ENCODE measurements around the gene RUNDC3A. TPM values are rescaled to one million over a fixed set of nuclear protein-coding genes. Genes with fewer than 3 reads are reported as not detected.

The RUNDC3A gene
- total and polyA plus RNA-seq, 2 of the 8 experiments (the other 6 are each of a cell fraction or from before 2014, with no cell fraction given) = 6.4 to 13.8 TPM

- H3K23me2 ChIP-seq (ENCODE audit: low read depth, low read length) = no peaks in the 10 kb centered on the region
- H3K23ac ChIP-seq (ENCODE audit: insufficient read length) = no peak overlapping the region
- no peak overlapping the region for H3K56ac ChIP-seq (replicated peaks; ENCODE audit: insufficient read length, low read depth, low read length)
- no peak overlapping the region for H4K5ac ChIP-seq (ENCODE audit: insufficient read length, low read depth, low read length)
- WGBS, 2 experiments (ENCODE audit: extremely low coverage in 1 of 2, insufficient coverage in 1 of 2, insufficient read length in 1 of 2, insufficient replicate concordance in 2 of 2, low coverage in 1 of 2, low lambda C conversion rate in 2 of 2, missing lambda C conversion rate in 1 of 2) = 90% methylated on average over 9 of the region's 9 CpGs; no CpG with 5 or more reads in 1 of the 2 experiments
- ChIA-PET CTCF (ENCODE audit: partially characterized antibody) (interaction anchor here (0.6 to 1.5 kb wide), 6 partner anchors 11 to 88 kb away, joined by 3 to 5 read pairs (median 4); no protein-coding TSS in a partner anchor), POLR2A (ENCODE audit: partially characterized antibody) (interaction anchor here (0.7 to 1.9 kb wide), 3 partner anchors 15 to 50 kb away, joined by 3 to 4 read pairs (median 3); no protein-coding TSS in a partner anchor)
- H3K79me2 ChIP-seq (ENCODE audit: control insufficient read depth in 1 of 2, insufficient read depth in 2 of 2, low read length in 2 of 2) = no peaks in the 10 kb centered on the region
- H3K36me3 ChIP-seq (ENCODE audit: control insufficient read depth in 2 of 4, insufficient read depth in 4 of 4, low read length in 3 of 4) = no peaks in the 10 kb centered on the region
- no peak overlapping the region for H3K4me3 ChIP-seq (ENCODE audit: extremely low read depth in 1 of 4, insufficient read depth in 2 of 4, low read depth in 3 of 4, low read length in 4 of 4)
- H2BK5ac ChIP-seq (ENCODE audit: low read depth, low read length) = no peak overlapping the region
- H3K4ac ChIP-seq (replicated peaks; ENCODE audit: insufficient read length, low read depth, low read length) = no peak overlapping the region
- no peak overlapping the region for H3K14ac ChIP-seq (ENCODE audit: insufficient read length)
- H3K79me1 ChIP-seq (ENCODE audit: low read depth, low read length) = no peaks in the 10 kb centered on the region
- H3K18ac ChIP-seq (ENCODE audit: extremely low read depth, low read length) = no peak overlapping the region
- H3K27ac ChIP-seq (ENCODE audit: low read depth, low read length) = no peak overlapping the region
- no peak overlapping the region for H3K9ac ChIP-seq (replicated peaks in 1 of 4; ENCODE audit: extremely low read depth in 1 of 4, low read depth in 3 of 4, low read length in 3 of 4)
- no peak overlapping the region; the same call in 1 of the 2 replicates for H2AK5ac ChIP-seq (ENCODE audit: low read depth, low read length)
- H2AFZ ChIP-seq (ENCODE audit: low read length) = no peak overlapping the region
- no peak overlapping the region for H3K4me2 ChIP-seq (ENCODE audit: insufficient read depth in 1 of 2, low read depth in 2 of 2, low read length in 2 of 2)
- H4K91ac ChIP-seq (replicated peaks; ENCODE audit: insufficient read length, low read length) = no peak overlapping the region
- no peaks in the 10 kb centered on the region for H3K9me3 ChIP-seq (ENCODE audit: insufficient read depth in 2 of 2, low read depth in 1 of 2, low read length in 1 of 2)
- no peak overlapping the region for H2BK15ac ChIP-seq (ENCODE audit: low read length)
- H2BK12ac ChIP-seq (ENCODE audit: low read depth, low read length) = no peak overlapping the region
- H3K27me3 ChIP-seq (replicated peaks in 1 of 4; ENCODE audit: control insufficient read depth in 3 of 4, extremely low read depth in 1 of 4, insufficient read depth in 3 of 4, low read length in 3 of 4) = no peaks in the 10 kb centered on the region
- H4K20me1 ChIP-seq (replicated peaks in 1 of 2; ENCODE audit: control insufficient read depth in 1 of 2, insufficient read depth in 2 of 2, low read length in 2 of 2) = no peaks in the 10 kb centered on the region
- H3K4me1 ChIP-seq (replicated peaks in 1 of 4; ENCODE audit: control insufficient read depth in 3 of 4, insufficient read depth in 4 of 4, low read length in 3 of 4) = no peaks in the 10 kb centered on the region
- no peak overlapping the region for H4K8ac ChIP-seq (ENCODE audit: extremely low read depth, insufficient read depth, low read length)
- FAIRE-seq (no peak), DNase-seq (ENCODE audit: low read depth in 1 of 2, low spot score in 2 of 2) (no peak)
- no peak overlapping the region for H2BK120ac ChIP-seq (replicated peaks; ENCODE audit: low read depth, low read length)
- no peak overlapping the region for H2BK20ac ChIP-seq (ENCODE audit: low read length)
- TF ChIP-seq EP300 (IDR thresholded peaks at IDR 0.05; ENCODE audit: borderline replicate concordance in 1 of 2, low read depth in 2 of 2, low read length in 2 of 2) (no peak), SP1 (IDR thresholded peaks at IDR 0.05; ENCODE audit: low read depth, low read length) (no peak), POU5F1 (IDR thresholded peaks at IDR 0.05; ENCODE audit: low read depth, low read length) (no peak), RAD21 (IDR thresholded peaks at IDR 0.05 in 1 of 2, conservative IDR thresholded peaks at IDR 0.05 in 1 of 2; ENCODE audit: low read depth in 2 of 2, low read length in 2 of 2) (peak; percentile 7 to 11; a peak in 2 of 4 replicates), POLR2AphosphoS5 (IDR thresholded peaks at IDR 0.05; ENCODE audit: low read depth, low read length) (no peak), KDM5A (IDR thresholded peaks at IDR 0.05; ENCODE audit: low read length) (no peak), TBP (IDR thresholded peaks at IDR 0.05; ENCODE audit: low read depth, low read length) (no peak), EZH2 (IDR thresholded peaks at IDR 0.05; ENCODE audit: low read depth, low read length, severe bottlenecking) (no peak), TCF12 (IDR thresholded peaks at IDR 0.05; ENCODE audit: low read depth, low read length) (no peak), HDAC2 (IDR thresholded peaks at IDR 0.05; ENCODE audit: borderline replicate concordance in 1 of 2, low read depth in 2 of 2, low read length in 2 of 2) (no peak), RNF2 (IDR thresholded peaks at IDR 0.05; ENCODE audit: borderline replicate concordance, low read depth, low read length, missing control alignments, poor library complexity, severe bottlenecking) (no peak)
These were observed 41.8 kb upstream of the RUNDC3A start for GRCh38 chr17:44266402-44267164.
